PC-3 (cell line): ENCODE data around the gene TPRX1.

Experiments
- EZH2 ChIP-seq: fragments of 300-600 bp; sonication (generic); IDR thresholded peaks from one replicate; pipeline ENCODE4 v1.6.1; 2017; ENCODE audit warnings: antibody characterized with exemption, mild to moderate bottlenecking, low read length; ENCODE audit not compliant: unreplicated experiment
- EZH2phosphoT487 ChIP-seq: fragments of 300-600 bp; sonication (generic); IDR thresholded peaks from 2 replicates; pipeline ENCODE4 v1.6.1; 2018; ENCODE audit warnings: mild to moderate bottlenecking, antibody characterized with exemption, low read length, borderline replicate concordance
- TF ChIP-seq, protein P1 (sequence below): fragments of 300-600 bp; sonication (generic); conservative IDR thresholded peaks from 2 replicates; pipeline ENCODE4 v1.5.1; 2017; ENCODE audit warnings: antibody characterized with exemption, low read depth, mild to moderate bottlenecking, low read length

DNA sequence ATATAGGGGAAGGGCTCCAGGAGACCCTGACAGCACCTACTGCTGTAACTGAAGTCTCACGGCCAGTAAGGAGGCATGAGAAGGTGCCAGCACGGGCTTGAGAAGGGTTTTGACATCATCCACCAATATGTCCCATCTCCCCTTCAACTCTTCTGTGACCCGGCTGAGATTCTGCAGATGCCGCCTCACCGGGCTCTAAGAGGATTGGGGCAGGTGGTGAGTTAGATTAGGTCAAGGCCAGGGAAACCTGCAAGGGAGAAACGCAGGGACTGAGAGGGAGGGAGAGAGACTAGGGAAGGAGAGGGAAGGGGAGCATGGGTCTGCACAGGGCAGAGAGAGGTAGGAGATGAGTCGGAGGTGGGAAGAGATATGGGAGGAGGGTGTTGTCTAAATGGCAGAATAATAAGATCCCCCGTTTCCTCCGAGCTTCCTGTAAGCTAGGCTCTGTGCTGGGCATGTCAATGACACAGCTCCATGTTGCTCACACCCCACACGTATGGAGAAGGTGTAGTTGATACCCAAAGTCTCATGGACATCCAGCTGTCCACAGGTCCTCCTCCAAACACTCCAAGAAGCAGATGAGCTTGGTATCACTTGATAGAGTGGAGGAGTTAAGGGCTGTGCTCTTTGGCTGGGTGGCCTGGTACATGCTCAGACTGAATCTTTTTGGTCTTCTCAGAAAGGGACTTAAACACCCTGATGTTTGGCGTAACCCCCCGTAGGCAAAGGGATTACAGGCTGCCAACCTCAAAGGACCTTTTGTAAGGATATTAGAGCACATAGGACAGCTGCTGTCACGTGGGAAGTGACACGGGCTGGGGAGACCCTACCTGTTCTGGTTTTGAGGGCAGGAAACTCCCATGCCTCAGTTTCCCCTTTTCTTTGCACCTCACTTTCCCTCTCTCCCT, 6.1 kb downstream of the TPRX1 start:
- TF ChIP-seq, protein P1, sequence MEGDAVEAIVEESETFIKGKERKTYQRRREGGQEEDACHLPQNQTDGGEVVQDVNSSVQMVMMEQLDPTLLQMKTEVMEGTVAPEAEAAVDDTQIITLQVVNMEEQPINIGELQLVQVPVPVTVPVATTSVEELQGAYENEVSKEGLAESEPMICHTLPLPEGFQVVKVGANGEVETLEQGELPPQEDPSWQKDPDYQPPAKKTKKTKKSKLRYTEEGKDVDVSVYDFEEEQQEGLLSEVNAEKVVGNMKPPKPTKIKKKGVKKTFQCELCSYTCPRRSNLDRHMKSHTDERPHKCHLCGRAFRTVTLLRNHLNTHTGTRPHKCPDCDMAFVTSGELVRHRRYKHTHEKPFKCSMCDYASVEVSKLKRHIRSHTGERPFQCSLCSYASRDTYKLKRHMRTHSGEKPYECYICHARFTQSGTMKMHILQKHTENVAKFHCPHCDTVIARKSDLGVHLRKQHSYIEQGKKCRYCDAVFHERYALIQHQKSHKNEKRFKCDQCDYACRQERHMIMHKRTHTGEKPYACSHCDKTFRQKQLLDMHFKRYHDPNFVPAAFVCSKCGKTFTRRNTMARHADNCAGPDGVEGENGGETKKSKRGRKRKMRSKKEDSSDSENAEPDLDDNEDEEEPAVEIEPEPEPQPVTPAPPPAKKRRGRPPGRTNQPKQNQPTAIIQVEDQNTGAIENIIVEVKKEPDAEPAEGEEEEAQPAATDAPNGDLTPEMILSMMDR, result no peak
- TF ChIP-seq EZH2phosphoT487, result no peak
- TF ChIP-seq EZH2, result no peak
